Measurements from ENCODE around the gene SEC11A.

DNA sequence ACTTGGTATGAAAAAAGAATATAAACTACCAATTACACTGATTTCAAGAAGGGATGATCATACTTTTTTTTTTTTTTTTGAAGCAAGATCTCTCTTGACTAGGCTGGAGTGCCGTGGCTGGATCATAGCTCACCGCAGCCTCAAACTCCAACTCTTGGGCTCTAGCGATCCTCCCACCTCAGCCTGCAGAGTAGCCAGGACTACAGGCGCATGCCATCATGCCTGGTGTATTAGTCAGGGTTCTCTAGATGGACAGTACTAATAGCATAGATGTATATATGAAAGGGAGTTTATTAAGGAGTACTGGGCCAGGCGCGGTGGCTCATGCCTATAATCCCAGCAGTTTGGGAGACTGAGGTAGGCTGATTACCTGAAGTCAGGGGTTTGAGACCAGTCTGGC is 11.5 kb upstream of the SEC11A start:
- TF ChIP-seq POLR2A (IDR thresholded peaks at IDR 0.05) = no peak
- TF ChIP-seq EP300 (IDR thresholded peaks at IDR 0.05; ENCODE audit: low read depth) = no peak
- TF ChIP-seq CTCF (IDR thresholded peaks at IDR 0.05) = no peak
